SK-N-SH (cell line): ENCODE results near the gene ATL2. TPM values are rescaled to one million over a fixed set of nuclear protein-coding genes. Genes with fewer than 3 reads are reported as not detected.

Experiments
- CTCF ChIA-PET: fragments of 300-600, 350-600 bp; formaldehyde crosslinking; extraction: SDS; loops from one replicate; lab custom pipeline; 2021; lab: Yijun Ruan, JAX
- POLR2A ChIA-PET: fragments of 350-600 bp; sonication (Branson Sonifier 250); formaldehyde crosslinking; extraction: SDS; loops from one replicate; lab custom pipeline; 2020; ENCODE audit warnings: antibody characterized with exemption, inconsistent platforms; lab: Yijun Ruan, JAX
- DNase-seq: peaks from one replicate; pipeline ENCODE4 v3.0.0; 2012
- H2AFZ ChIP-seq: fragments of 200-600 bp; sonication (generic); 2 replicates; pipeline ENCODE4 v1.8.1; 2016; ENCODE audit warnings: antibody characterized with exemption, mild to moderate bottlenecking, low read depth
- H3F3A ChIP-seq: fragments of 200-600 bp; sonication (generic); replicated peaks from 2 replicates; pipeline ENCODE3; 2016; ENCODE audit warnings: antibody characterized with exemption, mild to moderate bottlenecking; ENCODE audit not compliant: insufficient read depth
- H3K27ac ChIP-seq, 2 experiments: fragments of 200-500 bp in 1 of 2; fragments of 200-600 bp in 1 of 2; sonication (Bioruptor generic) in 1 of 2; sonication (generic), shearing (Covaris generic) in 1 of 2; 2 replicates each; pipeline versions ENCODE4 v1.5.1 to v1.6.1; 2014 to 2016; ENCODE audit warnings: low read depth in 2 of 2, inconsistent platforms in 1 of 2, low read length in 1 of 2, mild to moderate bottlenecking in 1 of 2, mixed read lengths in 1 of 2
- H3K27me3 ChIP-seq: fragments of 200-600 bp; sonication (generic), shearing (Covaris generic); 2 replicates; pipeline ENCODE4 v1.6.1; 2016; ENCODE audit warnings: mixed run types; ENCODE audit not compliant: insufficient read depth
- H3K36me3 ChIP-seq, 2 experiments: fragments of 200-500 bp in 1 of 2; fragments of 200-600 bp in 1 of 2; sonication (Bioruptor generic) in 1 of 2; sonication (generic) in 1 of 2; replicated peaks in 1 of 2; 2 replicates each; pipeline versions ENCODE3 to v1.5.1; 2014 to 2016; ENCODE audit warnings: low read length in 1 of 2, mild to moderate bottlenecking in 1 of 2; ENCODE audit not compliant: insufficient read depth in 2 of 2, control insufficient read depth in 1 of 2
- H3K4me1 ChIP-seq, 2 experiments: fragments of 200-500 bp in 1 of 2; fragments of 200-600 bp in 1 of 2; sonication (Bioruptor generic) in 1 of 2; sonication (generic), shearing (Covaris generic) in 1 of 2; 2 replicates each; pipeline versions ENCODE4 v1.5.1 to v1.6.1; 2014 to 2016; ENCODE audit warnings: low read depth in 1 of 2, low read length in 1 of 2, mixed run types in 1 of 2; ENCODE audit not compliant: insufficient read depth in 2 of 2, control insufficient read depth in 1 of 2
- H3K4me2 ChIP-seq: fragments of 200-600 bp; sonication (generic), shearing (Covaris generic); 2 replicates; pipeline ENCODE4 v1.6.1; 2017; ENCODE audit warnings: mixed run types
- H3K4me3 ChIP-seq, 2 experiments: fragments of 200-500 bp in 1 of 2; fragments of 200-600 bp in 1 of 2; sonication (Bioruptor generic) in 1 of 2; sonication (generic), shearing (Covaris generic) in 1 of 2; 2 replicates each; pipeline versions ENCODE4 v1.5.1 to v1.8.1; 2014 to 2016; ENCODE audit warnings: low read depth in 2 of 2, inconsistent platforms in 1 of 2, low read length in 1 of 2, mild to moderate bottlenecking in 1 of 2, mixed read lengths in 1 of 2, moderate library complexity in 1 of 2
- H3K79me2 ChIP-seq: fragments of 200-600 bp; sonication (generic); 2 replicates; pipeline ENCODE4 v1.8.1; 2017; ENCODE audit warnings: mild to moderate bottlenecking; ENCODE audit not compliant: insufficient read depth
- H3K9ac ChIP-seq: fragments of 200-600 bp; sonication (generic); 2 replicates; pipeline ENCODE4 v1.6.1; 2017; ENCODE audit warnings: mixed run types
- H3K9me2 ChIP-seq: fragments of 200-600 bp; sonication (generic); 2 replicates; pipeline ENCODE4 v1.6.1; 2017; ENCODE audit warnings: mixed run types
- H3K9me3 ChIP-seq: fragments of 200-600 bp; sonication (generic); 2 replicates; pipeline ENCODE4 v1.6.1; 2017; ENCODE audit warnings: mixed run types, mild to moderate bottlenecking, moderate library complexity
- H4K20me1 ChIP-seq: fragments of 200-600 bp; sonication (generic); 2 replicates; pipeline ENCODE4 v1.6.1; 2017; ENCODE audit warnings: mild to moderate bottlenecking, mixed run types; ENCODE audit not compliant: insufficient read depth
- CHD2 ChIP-seq: fragments of 150-350 bp; IDR thresholded peaks from 2 replicates; pipeline ENCODE4 v1.6.1; 2018; ENCODE audit warnings: low read length; ENCODE audit not compliant: partially characterized antibody
- FOSL2 ChIP-seq: IDR thresholded peaks from 2 replicates; pipeline ENCODE4 v1.4.0; 2012; ENCODE audit warnings: low read depth, mild to moderate bottlenecking, moderate library complexity, borderline replicate concordance
- FOXJ3 ChIP-seq: sonication (generic); formaldehyde crosslinking; IDR thresholded peaks from 2 replicates; pipeline ENCODE4 v1.5.1; 2020; ENCODE audit warnings: mild to moderate bottlenecking, missing genetic modification reagents
- GABPA ChIP-seq: IDR thresholded peaks from 2 replicates; pipeline ENCODE4 v1.4.0; 2012; ENCODE audit warnings: low read depth, mild to moderate bottlenecking
- GATA2 ChIP-seq: sonication (generic); formaldehyde crosslinking; IDR thresholded peaks from 2 replicates; pipeline ENCODE4 v1.5.0; 2020; ENCODE audit warnings: mild to moderate bottlenecking, missing genetic modification reagents
- JUND ChIP-seq: IDR thresholded peaks from 2 replicates; pipeline ENCODE4 v1.4.0; 2012
- MEF2A ChIP-seq: IDR thresholded peaks from 2 replicates; pipeline ENCODE4 v1.4.0; 2012; ENCODE audit warnings: low read depth, borderline replicate concordance
- NFIC ChIP-seq: IDR thresholded peaks from 2 replicates; pipeline ENCODE4 v1.4.0; 2012; ENCODE audit warnings: borderline replicate concordance
- POLR2AphosphoS5 ChIP-seq: IDR thresholded peaks from 2 replicates; pipeline ENCODE4 v1.6.1; 2012; ENCODE audit warnings: low read depth, low read length
- RCOR1 ChIP-seq: fragments of 150-350 bp; IDR thresholded peaks from 2 replicates; pipeline ENCODE4 v1.6.1; 2017; ENCODE audit warnings: antibody characterized with exemption, low read length
- REST ChIP-seq: IDR thresholded peaks from 2 replicates; pipeline ENCODE4 v1.6.1; 2012; ENCODE audit warnings: mild to moderate bottlenecking, low read depth, low read length, moderate library complexity
- RFX5 ChIP-seq: IDR thresholded peaks from 2 replicates; pipeline ENCODE4 v1.6.1; 2012; ENCODE audit warnings: mild to moderate bottlenecking, improper control_type of control experiment, low read length
- RXRA ChIP-seq: IDR thresholded peaks from 2 replicates; pipeline ENCODE4 v1.4.0; 2012; ENCODE audit warnings: low read depth, mild to moderate bottlenecking, borderline replicate concordance
- SIN3A ChIP-seq: IDR thresholded peaks from 2 replicates; pipeline ENCODE4 v1.6.1; 2012; ENCODE audit warnings: low read depth, mild to moderate bottlenecking, low read length, moderate library complexity, borderline replicate concordance
- TCF12 ChIP-seq: IDR thresholded peaks from 2 replicates; pipeline ENCODE4 v1.4.0; 2012
- USF1 ChIP-seq: IDR thresholded peaks from 2 replicates; pipeline ENCODE4 v1.4.0; 2012; ENCODE audit warnings: low read depth, borderline replicate concordance
- USF2 ChIP-seq: fragments of 150-350 bp; IDR thresholded peaks from 2 replicates; pipeline ENCODE4 v1.6.1; 2017; ENCODE audit warnings: antibody characterized with exemption, low read length, low read depth, borderline replicate concordance
- YY1 ChIP-seq: IDR thresholded peaks from 2 replicates; pipeline ENCODE4 v1.4.0; 2012; ENCODE audit warnings: low read depth, mild to moderate bottlenecking
- WGBS: methylation state at CpG from one replicate; pipeline ENCODE4 v1.1.6; 2017; ENCODE audit warnings: low lambda C conversion rate; 5-methylcytosine and 5-hydroxymethylcytosine counted together
- polyA plus RNA-seq, 3 experiments: library from polyadenylated mRNA; depleted of rRNA; stranded (reverse); fragments of >200 nt; gene quantifications; 2 replicates each; pipeline ENCODE4 v1.2.3, GENCODE V29; 2012

Gene ATL2
- polyA plus RNA-seq, 1 of the 3 experiments (the other 2 are of a cell fraction) = 55.8 TPM

GRCh38 chr2:38380397-38381130 is 3.5 kb upstream of the ATL2 start:
- Histone ChIP-seq H3K9ac (no peak overlapping the region), H3K4me1 (peaks cover 6 to 10% of the 10 kb centered on the region in 2 experiments; a peak in 3 of 4 replicates), H3K9me3 (no peaks in the 10 kb centered on the region), H3K4me3 (no peak overlapping the region), H2AFZ (no peak overlapping the region), H3K36me3 (no peaks in the 10 kb centered on the region), H4K20me1 (peaks cover 9% of the 10 kb centered on the region), H3K27ac (no peak overlapping the region), H3K79me2 (peaks cover 10% of the 10 kb centered on the region), H3K27me3 (no peaks in the 10 kb centered on the region), H3F3A (peaks cover 3% of the 10 kb centered on the region), H3K4me2 (no peak overlapping the region), H3K9me2 (no peaks in the 10 kb centered on the region)
- CTCF ChIA-PET = interaction anchor here (0.9 kb wide), 1 partner anchor 182 kb away, joined by 3 read pairs; no protein-coding TSS in a partner anchor
- no peak for DNase-seq
- 81% methylated on average over 10 of the region's 10 CpGs for WGBS
- TF ChIP-seq TCF12 = no peak
- no peak for TF ChIP-seq JUND
- TF ChIP-seq RCOR1 = no peak
- TF ChIP-seq FOSL2 = no peak
- TF ChIP-seq CHD2 = no peak
- no peak for TF ChIP-seq USF1
- no peak for TF ChIP-seq SIN3A
- POLR2A ChIA-PET = interaction anchor here (0.7 kb wide), 1 partner anchor 55 kb away, joined by 3 read pairs; no protein-coding TSS in a partner anchor

GRCh38 chr2:38376346-38377049 is 575 bp downstream of the ATL2 start:
- H2AFZ ChIP-seq = peak overlapping the region; percentile 87; the same call in 1 of the 2 replicates
- H3K27ac ChIP-seq = peak overlapping the region; percentile 81 to 94
- H3K9ac ChIP-seq = peak overlapping the region; percentile 88
- ChIA-PET CTCF (interaction anchor here (0.6 to 4.0 kb wide), 49 partner anchors 10 to 980 kb away, joined by 3 to 55 read pairs (median 5); partner anchors contain the start of gene SRSF7), POLR2A (interaction anchor here (0.5 to 1.2 kb wide), 8 partner anchors 10 to 375 kb away, joined by 3 to 4 read pairs (median 3); partner anchors contain the start of gene SRSF7)
- WGBS = 0% methylated on average over 20 of the region's 80 CpGs
- H3F3A ChIP-seq = peaks cover 3% of the 10 kb centered on the region
- peaks cover 51% of the 10 kb centered on the region for H3K79me2 ChIP-seq
- peak overlapping the region; percentile 91 to 94 for H3K4me3 ChIP-seq
- H3K9me2 ChIP-seq = no peaks in the 10 kb centered on the region
- no peaks in the 10 kb centered on the region for H3K36me3 ChIP-seq
- no peaks in the 10 kb centered on the region for H3K9me3 ChIP-seq
- DNase-seq = peak; percentile 95
- peaks cover 14 to 16% of the 10 kb centered on the region in 2 experiments; a peak in 3 of 4 replicates for H3K4me1 ChIP-seq
- H3K27me3 ChIP-seq = no peaks in the 10 kb centered on the region
- H4K20me1 ChIP-seq = peaks cover 41% of the 10 kb centered on the region
- H3K4me2 ChIP-seq = peak overlapping the region; percentile 91
- no peak for TF ChIP-seq GABPA
- no peak for TF ChIP-seq RFX5
- TF ChIP-seq NFIC = no peak
- no peak for TF ChIP-seq CHD2
- no peak for TF ChIP-seq REST
- TF ChIP-seq USF1 = peak; percentile 27; the same call in 1 of the 2 replicates
- TF ChIP-seq MEF2A = no peak
- no peak for TF ChIP-seq FOXJ3 (CRISPR knock-in tag)
- TF ChIP-seq RCOR1 = no peak
- TF ChIP-seq YY1 = no peak
- TF ChIP-seq POLR2AphosphoS5 = no peak; the same call in 1 of the 2 replicates
- no peak for TF ChIP-seq GATA2 (CRISPR knock-in tag)
- no peak for TF ChIP-seq RXRA
- no peak for TF ChIP-seq USF2
- TF ChIP-seq SIN3A = 0 out of 2 replicates have a peak, but pooled peaks have one; percentile 42
